K562 (cell line): ENCODE data around the gene SLC1A5. TPM values are rescaled to one million over a fixed set of nuclear protein-coding genes. Genes with fewer than 3 reads are reported as not detected.

Source experiments
- BRD4 ChIP-seq: fragments of 200-600 bp; sonication (generic); IDR thresholded peaks from 2 replicates; pipeline ENCODE4 v1.6.1; 2017; ENCODE audit warnings: inconsistent platforms
- CREB3L1 ChIP-seq: fragments of 450-650 bp; IDR thresholded peaks from 2 replicates; pipeline ENCODE4 v1.6.1; 2014; ENCODE audit warnings: low read depth, mild to moderate bottlenecking, moderate library complexity, borderline replicate concordance
- EWSR1 ChIP-seq: fragments of 450-650 bp; IDR thresholded peaks from 2 replicates; pipeline ENCODE4 v1.6.1; 2018; ENCODE audit warnings: borderline replicate concordance, mild to moderate bottlenecking, low read depth, moderate library complexity; ENCODE audit not compliant: partially characterized antibody
- HDAC1 ChIP-seq, 2 experiments: fragments of 450-650 bp; IDR thresholded peaks; 2 replicates each; pipeline ENCODE4 v1.6.1; 2016 to 2017; ENCODE audit warnings: inconsistent platforms in 1 of 2, mild to moderate bottlenecking in 1 of 2, moderate library complexity in 1 of 2
- MXI1 ChIP-seq: IDR thresholded peaks from 2 replicates; pipeline ENCODE4 v1.6.1; 2011; ENCODE audit warnings: low read depth, mild to moderate bottlenecking, improper control_type of control experiment, low read length
- MYNN ChIP-seq, 2 experiments: sonication (generic); formaldehyde crosslinking in 1 of 2; IDR thresholded peaks; 2 replicates each; pipeline versions ENCODE4 v1.5.0 to v1.6.1; 2016 to 2020; ENCODE audit warnings: antibody characterized with exemption in 1 of 2, missing genetic modification reagents in 1 of 2
- NBN ChIP-seq: fragments of 450-650 bp; IDR thresholded peaks from 2 replicates; pipeline ENCODE4 v1.6.1; 2016; ENCODE audit warnings: low read depth, mild to moderate bottlenecking
- PBX2 ChIP-seq, 2 experiments: IDR thresholded peaks in 1 of 2; conservative IDR thresholded peaks in 1 of 2; 2 replicates each; pipeline ENCODE4 v1.6.1; 2016; ENCODE audit warnings: low read depth in 2 of 2, mild to moderate bottlenecking in 1 of 2, missing compliant biosample characterization in 1 of 2, missing genetic modification characterization in 1 of 2, moderate library complexity in 1 of 2
- RBFOX2 ChIP-seq: fragments of 200-400 bp; formaldehyde crosslinking; IDR thresholded peaks from 2 replicates; pipeline ENCODE4 v1.6.1; 2017; ENCODE audit warnings: low read depth, mild to moderate bottlenecking, low read length, moderate library complexity
- SAFB ChIP-seq: fragments of 200-400 bp; formaldehyde crosslinking; IDR thresholded peaks from 2 replicates; pipeline ENCODE4 v1.6.1; 2017; ENCODE audit warnings: low read depth, low read length, borderline replicate concordance
- SRSF1 ChIP-seq: fragments of 200-400 bp; formaldehyde crosslinking; IDR thresholded peaks from 2 replicates; pipeline ENCODE4 v1.6.1; 2017; ENCODE audit warnings: mild to moderate bottlenecking, low read depth, low read length, moderate library complexity
- STAT6 ChIP-seq: sonication (generic); formaldehyde crosslinking; IDR thresholded peaks from 2 replicates; pipeline ENCODE4 v1.8.1; 2023; ENCODE audit warnings: mild to moderate bottlenecking, missing genetic modification reagents
- THRA ChIP-seq: fragments of 450-650 bp; IDR thresholded peaks from 2 replicates; pipeline ENCODE4 v1.6.1; 2017; ENCODE audit warnings: mild to moderate bottlenecking, moderate library complexity
- ZNF232 ChIP-seq: sonication (generic); formaldehyde crosslinking; IDR thresholded peaks from 2 replicates; pipeline ENCODE4 v1.8.0; 2022; ENCODE audit warnings: mild to moderate bottlenecking, missing genetic modification reagents
- polyA plus RNA-seq, 8 experiments: library from polyadenylated mRNA; depleted of rRNA in 4 of 8; stranded (reverse) in 5 of 8; unstranded in 3 of 8; fragments of >200 nt; fragmentation: Nextera tagmentation in 2 of 8; fragmentation: Illumina TruSeq in 1 of 8; extraction: Ambion mirVana in 2 of 8; extraction: Trizol in 1 of 8; gene quantifications; 2 replicates each; pipeline versions ENCODE4 v1.2.1 to v1.2.3, GENCODE V29; 2011 to 2014; ENCODE audit warnings: inconsistent platforms in 1 of 8, missing spikeins in 1 of 8
- total RNA-seq, 7 experiments: library from RNA; depleted of rRNA in 6 of 7; stranded (reverse); fragments of >200 nt in 6 of 7; fragmentation: Illumina TruSeq in 2 of 7; extraction: Trizol in 2 of 7; gene quantifications; 2 replicates each; pipeline versions ENCODE4 v1.2.1 to v1.2.3, GENCODE V29; 2011 to 2021; ENCODE audit warnings: low replicate concordance in 1 of 7

SLC1A5 gene
- total and polyA plus RNA-seq, 9 of the 15 experiments (the other 6 are each of a cell fraction or from before 2014, with no cell fraction given): 31.2 to 417 (median 134) TPM

DNA sequence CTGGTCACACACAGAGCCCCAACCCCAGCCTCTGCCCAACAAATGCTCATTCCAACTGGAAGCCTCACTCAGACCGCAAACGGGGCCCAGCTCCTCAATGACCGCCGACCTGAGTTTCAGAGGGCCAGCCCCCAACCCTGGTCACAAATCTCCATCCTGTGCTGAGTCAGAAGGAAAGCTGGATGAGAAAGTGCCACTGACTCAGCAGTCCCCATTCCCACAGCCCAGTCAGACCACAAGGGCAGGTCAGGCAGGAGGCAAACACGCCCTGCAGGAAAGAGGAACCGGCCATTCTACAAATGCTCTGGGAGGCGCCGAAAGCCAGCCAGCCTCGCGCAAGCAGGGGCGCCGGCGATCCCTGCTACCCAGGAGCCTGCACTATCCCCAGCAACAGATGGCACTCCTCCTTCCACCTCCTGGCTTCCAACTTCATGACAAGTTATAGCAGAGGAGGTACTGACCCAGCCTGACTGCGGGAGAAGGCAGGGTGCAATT lies 57.3 kb downstream of the SLC1A5 start (continued):
- TF ChIP-seq PBX2 (CRISPR knock-in tag; IDR thresholded peaks at IDR 0.05; ENCODE audit: low read depth) (no peak), PBX2 (tag; conservative IDR thresholded peaks at IDR 0.05; ENCODE audit: low read depth) (0 out of 2 replicates have a peak, but pooled peaks have one; percentile 13), SRSF1 (no peak), MYNN (IDR thresholded peaks at IDR 0.05) (no peak), MYNN (CRISPR knock-in tag; IDR thresholded peaks at IDR 0.05) (no peak), THRA (no peak), BRD4 (no peak), STAT6 (CRISPR knock-in tag) (no peak), MXI1 (0 out of 2 replicates have a peak, but pooled peaks have one; percentile 33), HDAC1 (IDR thresholded peaks at IDR 0.05) (peak in 1 of 2 experiments; percentile 61; a peak in 2 of 4 replicates), CREB3L1 (no peak), RBFOX2 (0 out of 2 replicates have a peak, but pooled peaks have one; percentile 37), ZNF232 (no peak), SAFB (no peak), EWSR1 (no peak), NBN (no peak)
